Endothelial cell of umbilical vein (primary cell): ENCODE measurements around the gene SLC27A6. TPM values are rescaled to one million over a fixed set of nuclear protein-coding genes. Genes with fewer than 3 reads are reported as not detected.

Experiments used
- BruUV-seq: library from RNA; stranded (reverse); fragments of 400-500 nt; replicated peaks from 2 replicates; lab custom pipeline; 2021; lab: Mats Ljungman, UMichigan
- CTCF ChIA-PET: fragments of 300-600, 350-600 bp; sonication (Branson Sonifier 250); formaldehyde crosslinking; loops from one replicate; lab custom pipeline; 2021; ENCODE audit warnings: antibody characterized with exemption, inconsistent platforms; lab: Charles Lee
- POLR2A ChIA-PET: fragments of 300-600, 350-600 bp; sonication (Branson Sonifier 250); formaldehyde crosslinking; loops from one replicate; lab custom pipeline; 2021; ENCODE audit warnings: antibody characterized with exemption, inconsistent platforms; lab: Charles Lee
- DNase-seq: peaks from one replicate; pipeline ENCODE4 v3.0.0-alpha.2; 2011; ENCODE audit warnings: low read depth, low spot score
- FAIRE-seq: peaks from 2 replicates; lab custom pipeline; 2011; peaks lifted over from hg19 to GRCh38; lab: Jason Lieb, UNC
- H2AFZ ChIP-seq: 2 replicates; pipeline ENCODE4 v1.6.0; 2012; ENCODE audit warnings: low read depth, low read length, control low read depth, inconsistent platforms
- H3K27ac ChIP-seq: 2 replicates; pipeline ENCODE4 v1.5.1; 2011; ENCODE audit warnings: low read depth, mild to moderate bottlenecking, control low read depth, low read length, moderate library complexity; ENCODE audit not compliant: insufficient read depth
- H3K27me3 ChIP-seq, 2 experiments: 2 replicates each; pipeline versions ENCODE4 v1.6.0 to v1.6.1; 2011; ENCODE audit warnings: low read length in 2 of 2, mixed read lengths in 1 of 2; ENCODE audit not compliant: control insufficient read depth in 2 of 2, insufficient read depth in 2 of 2
- H3K36me3 ChIP-seq, 2 experiments: 2 replicates in 1 of 2; 3 replicates in 1 of 2; pipeline ENCODE4 v1.5.1; 2011; ENCODE audit warnings: low read length in 2 of 2, mild to moderate bottlenecking in 1 of 2, moderate library complexity in 1 of 2; ENCODE audit not compliant: control insufficient read depth in 2 of 2, insufficient read depth in 2 of 2; ENCODE audit errors: extremely low read depth in 1 of 2
- H3K4me1 ChIP-seq: 3 replicates; pipeline ENCODE4 v1.5.1; 2011; ENCODE audit warnings: mild to moderate bottlenecking, low read length; ENCODE audit not compliant: control insufficient read depth, insufficient read depth; ENCODE audit errors: extremely low read depth
- H3K4me2 ChIP-seq: 2 replicates; pipeline ENCODE4 v1.6.1; 2011; ENCODE audit warnings: low read length, control low read depth, mixed read lengths; ENCODE audit not compliant: insufficient read depth
- H3K4me3 ChIP-seq, 3 experiments: fragments of 200-600 bp in 1 of 3; sonication (generic), shearing (Covaris generic) in 1 of 3; replicated peaks in 1 of 3; 2 replicates each; pipeline ENCODE4 v1.5.1; 2011 to 2016; ENCODE audit warnings: control low read depth in 3 of 3, low read length in 3 of 3, mild to moderate bottlenecking in 2 of 3, inconsistent platforms in 1 of 3, low read depth in 1 of 3, moderate library complexity in 1 of 3; ENCODE audit not compliant: insufficient read depth in 1 of 3
- H3K79me2 ChIP-seq: 2 replicates; pipeline ENCODE4 v1.6.0; 2012; ENCODE audit warnings: low read length, inconsistent platforms; ENCODE audit not compliant: control insufficient read depth, insufficient read depth
- H3K9ac ChIP-seq: replicated peaks from 2 replicates; pipeline ENCODE3; 2011; ENCODE audit warnings: low read length, control low read depth; ENCODE audit not compliant: insufficient read depth; ENCODE audit errors: extremely low read depth
- H3K9me1 ChIP-seq: replicated peaks from 3 replicates; pipeline ENCODE4 v1.6.0; 2011; ENCODE audit warnings: mild to moderate bottlenecking, low read length; ENCODE audit not compliant: control insufficient read depth, insufficient read depth; ENCODE audit errors: extremely low read depth
- H3K9me3 ChIP-seq: replicated peaks from 2 replicates; pipeline ENCODE4 v1.5.1; 2012; ENCODE audit warnings: low read length, inconsistent platforms; ENCODE audit not compliant: control insufficient read depth, insufficient read depth
- H4K20me1 ChIP-seq: replicated peaks from 2 replicates; pipeline ENCODE3; 2011; ENCODE audit warnings: mild to moderate bottlenecking, low read length; ENCODE audit not compliant: control insufficient read depth, insufficient read depth; ENCODE audit errors: extremely low read depth
- EZH2 ChIP-seq: IDR thresholded peaks from 2 replicates; pipeline ENCODE4 v1.6.1; 2012; ENCODE audit warnings: borderline replicate concordance, low read depth, mild to moderate bottlenecking, moderate library complexity, low read length, inconsistent platforms; ENCODE audit not compliant: severe bottlenecking
- FOS ChIP-seq: IDR thresholded peaks from 2 replicates; pipeline ENCODE4 v1.6.1; 2011; ENCODE audit warnings: mild to moderate bottlenecking, low read length, moderate library complexity, borderline replicate concordance; ENCODE audit not compliant: insufficient read depth
- GATA2 ChIP-seq: IDR thresholded peaks from 2 replicates; pipeline ENCODE4 v1.7.0; 2011; ENCODE audit warnings: low read depth, mild to moderate bottlenecking, moderate library complexity, mixed read lengths, low read length; ENCODE audit not compliant: insufficient read length, insufficient read depth
- JUN ChIP-seq: IDR thresholded peaks from 2 replicates; pipeline ENCODE4 v1.6.1; 2011; ENCODE audit warnings: borderline replicate concordance, low read depth; ENCODE audit not compliant: insufficient read length, insufficient read depth
- MYC ChIP-seq: IDR thresholded peaks from one replicate; pipeline ENCODE4 v1.6.1; 2011; ENCODE audit warnings: mild to moderate bottlenecking, low read depth, low read length
- POLR2A ChIP-seq: IDR thresholded peaks from 2 replicates; pipeline ENCODE4 v1.6.1; 2012; ENCODE audit warnings: low read depth, mild to moderate bottlenecking, control low read depth, low read length
- POLR2AphosphoS5 ChIP-seq: IDR thresholded peaks from 2 replicates; pipeline ENCODE4 v1.6.1; 2012; ENCODE audit warnings: low read depth, mild to moderate bottlenecking, control low read depth, low read length, moderate library complexity; ENCODE audit not compliant: insufficient read depth
- dilution Hi-C: fragments of 300-500 bp; cut with MboI; formaldehyde crosslinking; loops from one replicate; pipeline ENCODE4 v1.15.0; 2019; ENCODE audit warnings: low sequenced_read_pairs; ENCODE audit not compliant: extremely low pct_ligation_motif_present
- intact Hi-C: fragments of 100-400 bp; cut with micrococcal nuclease; formaldehyde crosslinking; loops from one replicate; pipeline ENCODE4 v1.10.0; 2022
- polyA plus RNA-seq, 4 experiments: library from polyadenylated mRNA; depleted of rRNA in 3 of 4; stranded (reverse) in 3 of 4; unstranded in 1 of 4; fragments of >200 nt; gene quantifications; 2 replicates each; pipeline versions ENCODE4 v1.2.1 to v1.2.3, GENCODE V29; 2011 to 2012; ENCODE audit warnings: missing spikeins in 1 of 4
- total RNA-seq: library from RNA; stranded (reverse); gene quantifications from 2 replicates; pipeline ENCODE4 v1.2.3, GENCODE V29; 2021
- TF ChIP-seq, protein P1 (sequence below): IDR thresholded peaks from 2 replicates; pipeline ENCODE4 v1.6.1; 2011; ENCODE audit not compliant: insufficient read depth, insufficient read length
- TF ChIP-seq, protein P2 (sequence below), 2 donors: IDR thresholded peaks; 1 replicate in 1 of 2; 2 replicates in 1 of 2; pipeline ENCODE4 v1.5.1; 2011; ENCODE audit warnings: low read length in 2 of 2, mild to moderate bottlenecking in 2 of 2, moderate library complexity in 2 of 2, control low read depth in 1 of 2, inconsistent platforms in 1 of 2, low read depth in 1 of 2; ENCODE audit not compliant: insufficient read depth in 1 of 2; ENCODE audit errors: extremely low read depth in 1 of 2

Gene SLC27A6
- total and polyA plus RNA-seq, 2 donors (not counting 3 experiments of a cell fraction or from before 2014, with no cell fraction given), result 0.10 TPM; not detected in 1

DNA sequence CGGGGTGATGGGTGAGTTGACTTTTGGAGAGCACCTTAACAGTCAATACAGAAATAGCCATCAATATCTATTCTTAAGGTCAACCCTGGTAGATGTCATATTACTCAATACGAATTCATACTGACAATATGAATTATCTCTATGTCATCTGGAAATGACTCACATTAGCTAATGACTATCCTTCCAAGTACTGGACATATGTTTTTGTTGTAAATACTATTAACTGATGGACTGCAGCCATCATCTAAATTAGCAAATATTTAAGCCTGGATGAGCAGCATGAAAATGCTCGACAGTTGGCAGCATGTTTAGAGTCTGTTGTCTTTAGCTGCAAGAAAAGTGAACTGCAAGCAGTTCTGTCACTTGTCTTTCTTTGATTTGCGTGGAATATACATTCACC lies 109.6 kb downstream of the SLC27A6 start:
- H2AFZ ChIP-seq, result no peak overlapping the region
- no peaks in the 10 kb centered on the region for H4K20me1 ChIP-seq
- intact Hi-C loops (no loop called here), dilution Hi-C loops (no loop called here)
- BruUV-seq, result no TSS peak
- ChIA-PET CTCF (no interaction called here), POLR2A (no interaction called here)
- no peaks in the 10 kb centered on the region for H3K79me2 ChIP-seq
- H3K9me1 ChIP-seq, result no peaks in the 10 kb centered on the region
- no peak for DNase-seq
- H3K9me3 ChIP-seq, result no peaks in the 10 kb centered on the region
- no peaks in the 10 kb centered on the region for H3K36me3 ChIP-seq
- H3K4me2 ChIP-seq, result no peak overlapping the region
- no peaks in the 10 kb centered on the region for H3K27me3 ChIP-seq
- TF ChIP-seq FOS, result peak; percentile 21
- no peak for TF ChIP-seq EZH2
- peak; percentile 43 for TF ChIP-seq GATA2
- no peak for TF ChIP-seq JUN
- no peak for TF ChIP-seq POLR2AphosphoS5
- TF ChIP-seq POLR2A, result no peak
- TF ChIP-seq, protein P1, sequence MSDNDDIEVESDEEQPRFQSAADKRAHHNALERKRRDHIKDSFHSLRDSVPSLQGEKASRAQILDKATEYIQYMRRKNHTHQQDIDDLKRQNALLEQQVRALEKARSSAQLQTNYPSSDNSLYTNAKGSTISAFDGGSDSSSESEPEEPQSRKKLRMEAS, result no peak
- TF ChIP-seq, protein P2, sequence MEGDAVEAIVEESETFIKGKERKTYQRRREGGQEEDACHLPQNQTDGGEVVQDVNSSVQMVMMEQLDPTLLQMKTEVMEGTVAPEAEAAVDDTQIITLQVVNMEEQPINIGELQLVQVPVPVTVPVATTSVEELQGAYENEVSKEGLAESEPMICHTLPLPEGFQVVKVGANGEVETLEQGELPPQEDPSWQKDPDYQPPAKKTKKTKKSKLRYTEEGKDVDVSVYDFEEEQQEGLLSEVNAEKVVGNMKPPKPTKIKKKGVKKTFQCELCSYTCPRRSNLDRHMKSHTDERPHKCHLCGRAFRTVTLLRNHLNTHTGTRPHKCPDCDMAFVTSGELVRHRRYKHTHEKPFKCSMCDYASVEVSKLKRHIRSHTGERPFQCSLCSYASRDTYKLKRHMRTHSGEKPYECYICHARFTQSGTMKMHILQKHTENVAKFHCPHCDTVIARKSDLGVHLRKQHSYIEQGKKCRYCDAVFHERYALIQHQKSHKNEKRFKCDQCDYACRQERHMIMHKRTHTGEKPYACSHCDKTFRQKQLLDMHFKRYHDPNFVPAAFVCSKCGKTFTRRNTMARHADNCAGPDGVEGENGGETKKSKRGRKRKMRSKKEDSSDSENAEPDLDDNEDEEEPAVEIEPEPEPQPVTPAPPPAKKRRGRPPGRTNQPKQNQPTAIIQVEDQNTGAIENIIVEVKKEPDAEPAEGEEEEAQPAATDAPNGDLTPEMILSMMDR (IDR thresholded peaks at IDR 0.05; ENCODE audit: extremely low read depth in 1 of 2, insufficient read depth in 1 of 2, low read depth in 1 of 2, low read length in 2 of 2), result no peak
- TF ChIP-seq MYC, result no peak
- H3K27ac ChIP-seq, result no peak overlapping the region
- H3K9ac ChIP-seq, result no peak overlapping the region
- H3K4me1 ChIP-seq, result no peaks in the 10 kb centered on the region
- no peak overlapping the region for H3K4me3 ChIP-seq
- no peak for FAIRE-seq
